AG08395 (cell line): Measurements from ENCODE around the gene TIMM44.
"Not testable (repeated sequence)": the region's sequence is repeated elsewhere in the genome, so short reads cannot be mapped to it uniquely, and the experiment has no call there.

ENCODE experiments used
- DNase-seq: peaks from one replicate; pipeline ENCODE4 v3.0.0; 2012; ENCODE audit warnings: mixed read lengths, low spot score

TIMM44 gene

DNA sequence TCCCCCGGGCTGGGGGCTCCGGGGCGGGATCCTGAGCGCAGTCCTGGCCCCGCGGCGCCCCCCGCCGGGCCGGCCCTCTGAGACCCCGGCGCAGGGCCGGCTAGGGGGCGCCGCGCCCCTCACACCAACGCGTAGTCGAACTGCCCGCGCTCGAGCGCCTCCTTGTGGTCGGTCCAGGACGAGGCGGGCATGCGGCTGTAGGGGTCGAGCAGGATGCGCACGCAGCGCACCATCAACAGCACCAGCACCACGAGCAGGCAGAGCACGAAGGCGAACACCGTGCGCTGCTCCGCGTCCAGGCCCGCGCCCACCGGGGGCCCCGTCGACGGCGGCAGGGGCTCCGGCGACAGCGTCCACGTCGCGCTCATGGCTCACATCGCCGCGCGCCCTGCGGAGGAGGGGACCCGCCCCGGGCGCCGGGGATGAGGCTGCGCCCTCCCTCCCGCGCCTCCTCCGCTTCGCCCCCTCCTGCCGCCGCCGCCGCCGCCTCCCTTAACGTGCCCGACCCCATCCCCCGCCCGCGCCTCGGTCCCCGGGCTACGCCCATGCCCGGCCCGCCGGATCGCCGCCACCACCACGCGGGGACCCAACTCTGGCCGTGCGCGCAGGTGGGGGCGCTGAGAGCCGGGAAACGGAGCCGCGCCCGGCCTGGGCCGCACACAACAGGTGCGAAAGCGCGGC, 18.2 kb downstream of the TIMM44 start:
- DNase-seq, result peak; percentile 82

DNA sequence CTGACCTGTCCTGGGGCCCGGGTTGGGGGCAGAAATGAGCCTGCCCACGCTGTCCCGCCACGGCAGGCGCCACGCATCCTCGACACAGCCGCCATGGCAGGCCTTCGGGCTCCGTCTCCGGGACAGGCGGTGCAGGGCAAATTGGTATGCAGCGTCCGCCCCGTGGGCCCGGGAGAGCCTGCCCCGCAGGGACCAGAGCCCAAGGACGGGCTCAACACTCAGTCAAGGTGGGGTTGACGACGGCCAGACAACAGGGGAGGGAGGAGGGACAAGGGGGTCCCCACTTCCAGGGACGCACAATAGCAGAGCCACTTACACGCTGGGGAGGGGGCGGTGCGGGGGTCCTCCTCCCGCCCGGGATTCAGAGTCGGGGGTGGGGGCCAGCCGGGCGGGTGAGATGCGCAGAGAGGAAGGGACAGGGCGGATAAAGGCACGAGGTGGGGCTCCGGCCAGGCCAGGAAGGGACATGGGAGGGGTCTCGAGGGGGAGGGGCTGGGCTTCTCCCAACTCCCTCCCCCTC, 18.8 kb downstream of the TIMM44 start:
- DNase-seq, result no peak

- DNase-seq, result no peak
These were observed 19.2 kb downstream of the TIMM44 start for GRCh38 chr19:7924241-7924640.

DNA sequence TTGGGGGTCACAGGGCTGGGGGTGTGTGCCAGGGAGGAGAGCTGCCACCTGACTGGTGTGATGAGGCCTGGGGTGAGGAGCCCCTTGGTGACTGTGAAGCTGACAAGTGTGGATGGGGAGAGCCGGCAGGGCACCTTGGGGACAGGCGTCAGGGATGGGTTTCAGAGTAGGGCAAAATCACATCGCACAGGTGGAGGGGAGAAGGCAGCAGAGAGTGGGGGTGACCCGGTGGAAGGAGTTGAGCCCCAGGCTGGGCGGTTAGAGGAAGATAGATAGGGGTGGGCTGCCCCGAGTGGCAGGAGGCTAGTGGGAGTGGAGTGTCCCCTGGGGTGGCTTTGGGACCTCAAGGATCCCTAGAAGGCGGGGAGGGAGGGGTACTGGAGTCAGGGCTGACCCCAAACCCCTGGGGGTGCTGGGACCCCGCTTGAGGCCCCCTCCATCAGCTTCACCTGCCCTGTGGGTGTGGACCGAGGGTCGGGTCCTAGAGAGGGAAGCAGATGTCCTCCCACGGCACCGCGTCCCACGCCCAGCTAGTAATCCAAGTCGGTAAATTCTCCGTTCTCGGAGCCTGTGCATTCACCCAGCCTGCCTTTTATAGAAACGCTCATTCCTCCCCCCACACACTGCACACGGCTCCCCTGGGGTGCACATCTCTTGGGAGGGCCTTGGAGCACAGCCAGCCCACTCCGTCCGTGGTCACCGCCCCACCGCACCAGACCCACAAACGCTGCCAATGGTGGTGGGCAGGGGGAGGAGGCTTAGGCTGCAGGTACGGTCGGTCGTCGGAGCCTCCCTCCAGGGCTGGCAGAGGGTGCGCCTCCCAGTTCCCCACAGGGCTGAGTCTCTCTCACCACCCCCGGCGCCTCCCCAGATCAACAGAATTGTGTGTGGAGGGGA, 19.9 kb downstream of the TIMM44 start:
- no peak for DNase-seq

DNA sequence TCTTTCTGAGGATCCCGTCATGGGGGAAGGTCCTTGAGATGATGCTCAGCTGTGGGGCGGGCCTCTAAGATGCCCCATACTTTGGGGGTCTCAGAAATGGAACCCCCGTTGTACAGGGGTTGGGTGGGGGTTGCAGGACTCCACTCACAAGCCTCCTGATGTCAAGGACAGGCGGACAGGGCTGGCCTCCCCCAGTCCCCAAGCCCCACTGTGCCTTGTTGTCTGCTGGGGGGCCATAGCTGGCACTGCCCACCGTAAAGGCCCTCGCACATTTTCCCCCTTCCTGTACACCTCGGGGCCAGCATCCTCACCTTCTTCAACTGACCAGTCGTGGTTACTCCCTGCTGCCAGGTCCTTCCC, 20.6 kb downstream of the TIMM44 start:
- DNase-seq, result no peak

DNA sequence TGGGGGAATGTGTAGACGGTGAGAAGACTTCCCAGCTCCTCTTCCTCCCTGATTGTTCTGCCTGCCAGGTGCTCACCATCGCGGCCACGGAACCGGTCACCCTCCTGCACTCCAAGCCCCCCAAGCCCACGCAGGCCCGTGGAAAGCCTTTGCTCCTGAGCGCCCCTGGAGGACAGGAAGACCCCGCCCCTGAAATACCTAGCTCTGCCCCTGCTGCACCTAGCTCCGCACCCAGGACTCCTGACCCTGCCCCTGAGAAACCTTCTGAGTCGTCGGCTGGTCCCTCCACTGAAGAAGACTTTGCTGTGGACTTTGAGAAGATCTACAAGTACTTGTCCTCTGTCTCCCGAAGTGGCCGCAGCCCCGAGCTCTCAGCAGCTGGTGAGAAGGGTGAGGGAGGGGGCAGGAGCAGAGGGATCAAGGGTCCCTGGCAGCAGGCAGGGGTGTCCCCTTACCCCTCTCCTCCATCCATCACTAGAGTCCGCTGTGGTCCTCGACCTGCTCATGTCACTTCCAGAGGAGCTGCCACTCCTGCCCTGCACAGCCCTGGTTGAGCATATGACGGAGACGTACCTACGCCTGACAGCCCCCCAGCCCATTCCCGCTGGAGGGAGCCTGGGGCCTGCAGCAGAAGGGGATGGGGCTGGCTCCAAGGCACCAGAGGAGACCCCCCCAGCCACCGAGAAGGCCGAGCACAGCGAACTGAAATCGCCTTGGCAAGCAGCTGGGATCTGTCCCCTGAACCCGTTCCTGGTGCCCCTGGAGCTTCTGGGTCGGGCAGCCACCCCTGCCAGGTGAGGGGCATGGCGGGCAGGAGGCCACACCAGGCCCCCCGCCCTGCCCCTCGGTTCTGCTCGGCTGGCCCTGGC, 21.3 kb downstream of the TIMM44 start:
- DNase-seq, result no peak

- no peak for DNase-seq
These were observed 22.0 kb downstream of the TIMM44 start for GRCh38 chr19:7921302-7921966.

- DNase-seq, result peak; percentile 98
These were observed 22.8 kb downstream of the TIMM44 start for GRCh38 chr19:7920519-7921301.

GRCh38 chr19:7919610-7920518, 23.6 kb downstream of the TIMM44 start, which contains the start of gene SNAPC2:
TSS of gene SNAPC2 (plus strand) at chr19:7920338. CDS start at chr19:7920367, 29 bp downstream.
- peak; percentile 94 for DNase-seq

GRCh38 chr19:7918615-7919421, 24.6 kb downstream of the TIMM44 start:
- no peak for DNase-seq

DNA sequence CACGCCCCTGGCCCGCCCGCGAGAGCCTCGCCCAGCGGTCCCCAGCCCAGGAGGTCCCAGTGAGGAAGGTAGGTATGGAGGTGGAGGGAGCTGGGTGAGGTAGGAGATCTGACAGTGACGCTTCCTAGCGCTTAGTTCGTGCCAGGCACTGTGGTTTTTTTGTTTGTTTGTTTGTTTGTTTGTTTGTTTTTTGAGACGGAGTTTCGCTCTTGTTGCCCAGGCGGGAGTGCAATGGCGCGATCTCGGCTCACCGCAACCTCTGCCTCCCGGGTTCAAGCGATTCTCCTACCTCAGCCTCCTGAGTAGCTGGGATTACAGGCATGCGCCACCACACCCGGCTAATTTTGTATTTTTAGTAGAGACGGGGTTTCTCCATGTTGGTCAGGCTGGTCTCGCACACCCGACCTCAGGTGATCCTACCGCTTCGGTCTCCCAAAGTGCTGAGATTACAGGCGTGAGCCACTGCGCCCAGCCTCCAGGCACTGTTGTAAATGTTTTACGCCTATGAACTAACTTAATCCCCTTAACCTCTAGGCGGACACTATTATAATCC, 25.3 kb downstream of the TIMM44 start:
- DNase-seq, result not testable (repeated sequence)

DNA sequence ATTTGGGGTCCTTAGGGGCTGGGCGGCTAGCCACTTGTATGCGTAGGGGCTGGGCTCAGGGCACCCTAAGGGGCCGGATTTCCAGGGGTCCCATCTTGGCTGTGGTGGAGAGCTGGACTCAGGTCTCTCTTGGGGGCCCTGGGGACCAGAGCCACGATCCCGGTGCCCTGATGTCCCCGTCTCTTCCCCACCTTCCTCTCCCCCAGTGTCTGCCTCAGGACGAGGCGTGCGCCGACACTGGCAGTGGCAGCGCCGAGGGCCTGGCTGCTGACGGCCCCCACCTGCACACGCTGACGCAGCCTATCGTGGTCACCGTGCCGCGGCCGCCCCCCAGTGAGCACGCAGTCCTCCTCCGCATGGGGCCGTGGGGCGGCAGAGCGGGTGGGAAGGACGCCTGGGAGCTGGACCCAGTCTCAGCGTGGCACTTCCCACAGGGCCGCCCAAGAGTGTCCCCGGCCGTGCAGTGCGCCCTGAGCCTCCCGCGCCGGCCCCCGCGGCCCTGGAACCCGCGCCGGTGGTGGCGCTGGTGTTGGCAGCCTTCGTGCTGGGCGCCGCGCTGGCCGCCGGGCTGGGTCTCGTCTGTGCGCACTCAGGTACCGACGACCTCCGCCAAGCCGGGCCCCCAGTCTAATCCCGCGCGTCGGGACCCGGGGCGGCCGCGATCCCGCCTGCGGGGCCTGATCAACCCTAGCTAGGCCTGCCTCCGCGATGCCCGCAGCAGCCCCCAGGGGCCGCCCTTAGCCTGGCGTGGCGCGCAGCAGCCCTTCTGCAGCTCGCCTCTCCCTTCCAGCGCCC, 26.0 kb downstream of the TIMM44 start:
- DNase-seq, result peak; percentile 70

DNA sequence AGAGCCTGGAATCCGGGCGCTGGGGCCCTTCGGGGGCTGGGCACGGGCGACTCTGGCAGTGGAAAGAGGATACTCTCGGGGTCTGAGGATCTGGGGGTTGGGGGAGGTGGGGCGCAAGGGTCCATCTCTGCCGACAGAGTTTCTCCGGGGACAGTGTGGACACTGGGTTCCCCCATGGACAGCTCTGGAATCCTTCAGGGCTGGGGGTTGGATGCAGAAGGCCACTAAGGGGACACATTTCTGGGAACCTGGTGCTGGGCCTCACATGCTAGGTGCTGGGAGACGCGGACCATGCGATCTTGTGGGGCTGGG, 26.6 kb downstream of the TIMM44 start:
- DNase-seq, result no peak

GRCh38 chr19:7916103-7916954, 27.1 kb downstream of the TIMM44 start:
- DNase-seq, result peak; percentile 15

DNA sequence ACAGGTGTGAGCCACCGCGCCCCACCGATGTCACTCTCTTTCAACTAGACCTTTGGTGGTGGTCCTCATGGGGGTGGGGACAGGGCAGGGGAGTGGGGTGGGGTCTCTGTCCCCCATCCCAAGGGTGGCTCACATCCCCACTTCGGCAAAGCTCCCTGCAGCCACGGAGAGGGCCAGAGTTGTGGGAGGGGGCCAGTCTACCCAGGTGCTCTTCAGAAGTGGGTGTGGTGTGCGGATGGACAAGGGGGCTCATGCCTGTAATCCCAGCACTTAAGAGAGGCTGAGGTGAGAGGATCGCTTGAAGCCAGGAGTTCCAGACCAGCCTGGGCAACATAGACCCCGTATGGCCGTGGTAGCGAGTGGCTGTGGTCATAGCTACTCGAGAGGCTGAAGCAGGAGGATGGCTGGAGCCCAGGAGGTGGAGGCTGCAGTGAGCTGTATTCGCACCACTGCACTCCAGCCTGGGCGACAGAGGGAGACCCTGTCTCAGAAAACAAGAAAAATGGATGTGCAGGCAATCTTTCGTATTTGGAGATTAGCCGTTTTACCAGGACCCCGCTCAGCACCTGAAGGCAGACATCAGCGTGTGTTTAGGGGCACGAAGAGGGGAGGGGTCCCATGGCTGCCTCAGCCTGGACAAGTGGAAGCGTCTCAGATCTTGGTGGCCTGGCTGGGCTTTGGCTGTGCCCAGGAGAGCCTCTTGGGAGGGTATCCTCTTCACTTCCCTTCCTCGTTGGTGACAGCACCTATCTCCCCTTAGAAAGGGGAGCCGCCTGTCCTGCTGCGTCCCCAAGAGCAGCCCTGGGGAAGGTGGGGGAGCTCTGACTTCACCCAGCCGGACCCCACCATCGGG, 28.0 kb downstream of the TIMM44 start:
- DNase-seq, result no peak

DNA sequence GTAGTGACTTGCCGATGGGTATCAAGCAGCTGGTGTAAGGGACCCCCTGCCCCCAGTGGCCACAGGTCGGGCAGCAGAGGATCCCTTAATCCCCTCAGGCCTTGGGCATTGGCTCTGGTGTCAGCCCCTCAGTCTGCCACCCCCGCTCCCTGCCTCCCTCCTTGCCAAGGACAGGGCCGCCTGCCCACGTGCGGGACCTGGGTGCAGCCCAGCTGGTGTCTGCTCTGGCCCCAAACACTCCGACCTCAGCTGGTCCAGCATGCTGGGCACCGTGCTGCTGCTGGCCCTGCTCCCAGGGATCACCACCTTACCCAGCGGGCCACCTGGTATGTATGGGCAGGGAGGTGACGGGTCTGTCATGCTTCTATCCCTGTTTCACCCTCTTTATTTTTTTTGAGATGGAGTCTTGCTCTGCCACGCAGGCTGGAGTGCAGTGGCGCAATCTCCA, 28.8 kb downstream of the TIMM44 start, which contains the start of gene TGFBR3L:
TGFBR3L (plus strand) TSS at position 233 of the 448 bp plus-strand sequence.
- DNase-seq, result no peak
